GM23338 (cell line): ENCODE data around the gene SNCA. TPM values are rescaled to one million over a fixed set of nuclear protein-coding genes. Genes with fewer than 3 reads are reported as not detected.

Experiments used
- ATAC-seq: fragments of 200-7000 bp; cut with Tn5 transposase; 3 replicates; pipeline ENCODE4 v1.9.1; 2020
- DNase-seq: peaks from one replicate; pipeline ENCODE4 v3.0.0-alpha.2; 2015; ENCODE audit warnings: low spot score
- H2AFZ ChIP-seq: fragments of 200-600 bp; sonication (generic); 2 replicates; pipeline ENCODE4 v1.8.0; 2016; ENCODE audit warnings: antibody characterized with exemption, mild to moderate bottlenecking, moderate library complexity
- H3F3A ChIP-seq: fragments of 200-600 bp; sonication (generic); replicated peaks from 2 replicates; pipeline ENCODE4 v1.8.0; 2017; ENCODE audit warnings: antibody characterized with exemption, mixed run types, low read depth
- H3K27ac ChIP-seq: fragments of 200-600 bp; sonication (generic); 2 replicates; pipeline ENCODE4 v1.6.1; 2016; ENCODE audit warnings: low read depth
- H3K27me3 ChIP-seq: fragments of 200-600 bp; sonication (generic); 2 replicates; pipeline ENCODE4 v1.8.0; 2016; ENCODE audit warnings: mild to moderate bottlenecking, mixed run types, moderate library complexity; ENCODE audit not compliant: insufficient read depth
- H3K36me3 ChIP-seq: fragments of 200-600 bp; sonication (generic); 2 replicates; pipeline ENCODE4 v1.8.0; 2016; ENCODE audit warnings: mild to moderate bottlenecking; ENCODE audit not compliant: insufficient read depth
- H3K4me1 ChIP-seq: fragments of 200-600 bp; sonication (generic); 2 replicates; pipeline ENCODE4 v1.8.0; 2016; ENCODE audit warnings: mild to moderate bottlenecking, moderate library complexity; ENCODE audit not compliant: insufficient read depth
- H3K4me2 ChIP-seq: fragments of 200-600 bp; sonication (generic); 2 replicates; pipeline ENCODE4 v1.7.1; 2017; ENCODE audit warnings: mixed run types
- H3K4me3 ChIP-seq: fragments of 200-600 bp; sonication (generic); 2 replicates; pipeline ENCODE4 v1.6.1; 2016; ENCODE audit warnings: mixed run types
- H3K79me2 ChIP-seq: fragments of 200-600 bp; sonication (generic); replicated peaks from 2 replicates; pipeline ENCODE4 v1.8.0; 2017; ENCODE audit warnings: mild to moderate bottlenecking; ENCODE audit not compliant: insufficient read depth
- H3K9me2 ChIP-seq: fragments of 200-600 bp; sonication (generic); 2 replicates; pipeline ENCODE4 v1.8.0; 2017; ENCODE audit not compliant: insufficient read depth
- H4K20me1 ChIP-seq: fragments of 200-600 bp; sonication (generic); replicated peaks from 2 replicates; pipeline ENCODE4 v1.8.0; 2017; ENCODE audit warnings: mild to moderate bottlenecking; ENCODE audit not compliant: insufficient read depth
- H3K27ac Mint-ChIP-seq: 2 replicates; pipeline ENCODE4 v1.8.0; 2020; ENCODE audit warnings: inconsistent platforms, mild to moderate bottlenecking, moderate library complexity, mixed read lengths
- H3K27me3 Mint-ChIP-seq: 3 replicates; pipeline ENCODE4 v1.8.0; 2022; ENCODE audit warnings: low read depth, mild to moderate bottlenecking, moderate library complexity, mixed read lengths, inconsistent platforms; ENCODE audit not compliant: insufficient read depth, poor library complexity
- H3K36me3 Mint-ChIP-seq: 3 replicates; pipeline ENCODE4 v1.8.0; 2021; ENCODE audit warnings: low read depth, mild to moderate bottlenecking, inconsistent platforms, moderate library complexity, mixed read lengths
- H3K4me1 Mint-ChIP-seq: 3 replicates; pipeline ENCODE4 v1.8.0; 2020; ENCODE audit warnings: mild to moderate bottlenecking, inconsistent platforms, mixed read lengths
- H3K4me3 Mint-ChIP-seq: 3 replicates; pipeline ENCODE4 v1.8.0; 2021; ENCODE audit warnings: moderate library complexity, mild to moderate bottlenecking, inconsistent platforms, mixed read lengths
- H3K9me3 Mint-ChIP-seq: 3 replicates; pipeline ENCODE4 v1.8.0; 2020; ENCODE audit warnings: moderate library complexity, mild to moderate bottlenecking, inconsistent platforms, mixed read lengths
- CREB1 ChIP-seq: fragments of 250-450 bp; sonication (Bioruptor Pico); IDR thresholded peaks from 2 replicates; pipeline ENCODE4 v1.5.0; 2020; ENCODE audit warnings: low read depth, mild to moderate bottlenecking, moderate library complexity
- CTCF ChIP-seq, 2 experiments: fragments of 200-600 bp in 1 of 2; sonication (generic) in 1 of 2; conservative IDR thresholded peaks; 2 replicates each; pipeline versions ENCODE4 v1.5.1 to v1.6.1; 2016 to 2017; ENCODE audit warnings: antibody characterized with exemption in 2 of 2, low read depth in 2 of 2, mild to moderate bottlenecking in 2 of 2, moderate library complexity in 1 of 2
- ETS1 ChIP-seq: IDR thresholded peaks from 2 replicates; pipeline ENCODE4 v1.6.1; 2016; ENCODE audit warnings: antibody characterized with exemption
- EZH2phosphoT487 ChIP-seq: fragments of 200-600 bp; sonication (generic); IDR thresholded peaks from one replicate; pipeline ENCODE4 v1.8.1; 2018; ENCODE audit warnings: antibody characterized with exemption; ENCODE audit not compliant: unreplicated experiment
- JUNB ChIP-seq: IDR thresholded peaks from one replicate; pipeline ENCODE4 v1.6.1; 2016; ENCODE audit warnings: antibody characterized with exemption; ENCODE audit not compliant: unreplicated experiment
- NANOG ChIP-seq: IDR thresholded peaks from 2 replicates; pipeline ENCODE4 v1.6.1; 2016; ENCODE audit warnings: antibody characterized with exemption, borderline replicate concordance
- POLR2AphosphoS5 ChIP-seq: IDR thresholded peaks from 2 replicates; pipeline ENCODE4 v1.6.1; 2016; ENCODE audit warnings: antibody characterized with exemption, low read depth
- REST ChIP-seq: IDR thresholded peaks from one replicate; pipeline ENCODE4 v1.6.1; 2018; ENCODE audit warnings: antibody characterized with exemption; ENCODE audit not compliant: unreplicated experiment
- STAT1 ChIP-seq: IDR thresholded peaks from one replicate; pipeline ENCODE4 v1.6.1; 2016; ENCODE audit warnings: antibody characterized with exemption; ENCODE audit not compliant: unreplicated experiment
- ZNF114 ChIP-seq: fragments of 250-450 bp; sonication (Bioruptor Pico); IDR thresholded peaks from 2 replicates; pipeline ENCODE4 v1.5.0; 2020; ENCODE audit warnings: mild to moderate bottlenecking, moderate library complexity
- ZNF331 ChIP-seq: fragments of 250-450 bp; sonication (Bioruptor Pico); IDR thresholded peaks from 2 replicates; pipeline ENCODE4 v1.5.0; 2020; ENCODE audit warnings: low read depth, mild to moderate bottlenecking, moderate library complexity
- polyA plus RNA-seq: library from polyadenylated mRNA; unstranded; fragments of >200 nt; fragmentation: Nextera tagmentation; extraction: Ambion mirVana; gene quantifications from 2 replicates; pipeline ENCODE4 v1.2.1, GENCODE V29; 2016
- total RNA-seq: library from RNA; depleted of rRNA; stranded (reverse); fragments of >200 nt; shearing (Covaris generic); gene quantifications from 2 replicates; pipeline ENCODE4 v1.2.3, GENCODE V29; 2014

The SNCA gene
- total and polyA plus RNA-seq, 2 experiments from 2014 or later = 15.6 to 31.1 TPM

- Mint-ChIP-seq H3K27me3 (no peaks in the 10 kb centered on the region), H3K27ac (no peak overlapping the region), H3K4me1 (peaks cover 12% of the 10 kb centered on the region), H3K36me3 (no peaks in the 10 kb centered on the region), H3K4me3 (no peak overlapping the region), H3K9me3 (no peaks in the 10 kb centered on the region)
- no peaks in the 10 kb centered on the region for H3K27me3 ChIP-seq
- H4K20me1 ChIP-seq = no peaks in the 10 kb centered on the region
- no peaks in the 10 kb centered on the region for H3K4me1 ChIP-seq
- no peak overlapping the region for H3K27ac ChIP-seq
- H3K36me3 ChIP-seq = no peaks in the 10 kb centered on the region
- H3K4me2 ChIP-seq = no peak overlapping the region
- ATAC-seq = no peak
- H3K9me2 ChIP-seq = no peaks in the 10 kb centered on the region
- H3K79me2 ChIP-seq = no peaks in the 10 kb centered on the region
- TF ChIP-seq CREB1 (CRISPR knock-in tag) = no peak
- TF ChIP-seq REST = no peak
- peak in 1 of 2 experiments; percentile 46; a peak in 3 of 4 replicates for TF ChIP-seq CTCF (conservative IDR thresholded peaks at IDR 0.05; ENCODE audit: low read depth in 2 of 2)
- TF ChIP-seq ZNF331 = no peak
- TF ChIP-seq ETS1 = no peak
- no peak overlapping the region for H3K4me3 ChIP-seq
- no peaks in the 10 kb centered on the region for H3F3A ChIP-seq
- no peak overlapping the region for H2AFZ ChIP-seq
- DNase-seq = peak; percentile 42
Observed at GRCh38 chr4:89755220-89755619, 81.7 kb downstream of the SNCA start.

GRCh38 chr4:89754531-89754930 is 82.4 kb downstream of the SNCA start:
- Histone ChIP-seq H3K79me2 (no peaks in the 10 kb centered on the region), H3K4me1 (no peaks in the 10 kb centered on the region), H3K4me3 (no peak overlapping the region), H3K9me2 (no peaks in the 10 kb centered on the region), H3F3A (no peaks in the 10 kb centered on the region), H3K36me3 (no peaks in the 10 kb centered on the region), H4K20me1 (no peaks in the 10 kb centered on the region), H3K27ac (no peak overlapping the region), H2AFZ (no peak overlapping the region), H3K4me2 (no peak overlapping the region), H3K27me3 (no peaks in the 10 kb centered on the region)
- no peaks in the 10 kb centered on the region for H3K27me3 Mint-ChIP-seq
- no peak overlapping the region for H3K27ac Mint-ChIP-seq
- no peak for DNase-seq
- peaks cover 12% of the 10 kb centered on the region for H3K4me1 Mint-ChIP-seq
- H3K4me3 Mint-ChIP-seq = no peak overlapping the region
- no peak for ATAC-seq
- H3K36me3 Mint-ChIP-seq = no peaks in the 10 kb centered on the region
- no peaks in the 10 kb centered on the region for H3K9me3 Mint-ChIP-seq
- TF ChIP-seq EZH2phosphoT487 (no peak), POLR2AphosphoS5 (no peak), NANOG (no peak), CREB1 (CRISPR knock-in tag) (no peak), ZNF331 (no peak), STAT1 (no peak), ZNF114 (CRISPR knock-in tag) (no peak), CTCF (conservative IDR thresholded peaks at IDR 0.05; ENCODE audit: low read depth in 2 of 2) (no peak), JUNB (no peak), ETS1 (no peak)
